GM12872 (cell line): ENCODE results near the gene CEP57.

ENCODE experiments used
- TF ChIP-seq, protein P1 (sequence below): IDR thresholded peaks from 3 replicates; pipeline ENCODE4 v1.5.1; 2011; ENCODE audit warnings: low read depth, mild to moderate bottlenecking, low read length, moderate library complexity; ENCODE audit not compliant: insufficient read depth

CEP57 gene

DNA sequence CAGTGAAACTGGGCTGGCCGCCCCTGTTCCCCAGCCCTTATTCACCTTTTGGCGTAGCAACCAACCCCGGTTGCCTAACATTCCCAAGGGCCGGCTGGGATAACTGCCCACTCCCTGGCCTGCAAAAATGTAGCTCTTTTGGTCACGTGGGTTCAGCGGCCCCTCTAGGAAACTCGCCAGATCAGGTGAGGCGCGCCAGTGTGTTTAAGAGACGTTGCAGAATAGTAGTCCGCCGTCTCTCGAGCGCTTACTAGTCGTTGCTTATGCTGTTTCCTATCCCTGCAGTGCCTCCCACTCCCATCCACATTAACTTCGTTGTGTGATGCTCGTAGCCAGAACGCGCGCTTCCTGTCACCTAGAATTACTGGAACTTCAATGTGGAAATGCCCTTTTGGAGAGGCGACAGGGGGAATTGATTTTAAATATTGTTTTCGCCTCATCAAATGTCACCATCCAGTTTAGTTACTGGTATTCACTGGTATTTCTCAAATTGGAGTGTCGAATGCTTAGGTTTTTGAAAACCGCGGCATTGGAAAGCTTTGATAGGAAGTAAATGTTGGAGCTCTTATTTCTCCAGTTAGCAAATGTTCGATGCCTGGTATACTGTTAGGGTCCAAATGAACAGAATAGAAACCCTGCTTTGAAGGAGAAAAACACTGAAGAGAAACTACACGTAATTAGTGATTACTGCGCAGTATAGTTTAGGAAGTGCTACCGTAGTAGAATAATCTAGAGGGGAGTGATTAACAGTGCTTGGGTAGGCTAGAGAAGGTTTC, 823 bp downstream of the CEP57 start:
- TF ChIP-seq, protein P1, sequence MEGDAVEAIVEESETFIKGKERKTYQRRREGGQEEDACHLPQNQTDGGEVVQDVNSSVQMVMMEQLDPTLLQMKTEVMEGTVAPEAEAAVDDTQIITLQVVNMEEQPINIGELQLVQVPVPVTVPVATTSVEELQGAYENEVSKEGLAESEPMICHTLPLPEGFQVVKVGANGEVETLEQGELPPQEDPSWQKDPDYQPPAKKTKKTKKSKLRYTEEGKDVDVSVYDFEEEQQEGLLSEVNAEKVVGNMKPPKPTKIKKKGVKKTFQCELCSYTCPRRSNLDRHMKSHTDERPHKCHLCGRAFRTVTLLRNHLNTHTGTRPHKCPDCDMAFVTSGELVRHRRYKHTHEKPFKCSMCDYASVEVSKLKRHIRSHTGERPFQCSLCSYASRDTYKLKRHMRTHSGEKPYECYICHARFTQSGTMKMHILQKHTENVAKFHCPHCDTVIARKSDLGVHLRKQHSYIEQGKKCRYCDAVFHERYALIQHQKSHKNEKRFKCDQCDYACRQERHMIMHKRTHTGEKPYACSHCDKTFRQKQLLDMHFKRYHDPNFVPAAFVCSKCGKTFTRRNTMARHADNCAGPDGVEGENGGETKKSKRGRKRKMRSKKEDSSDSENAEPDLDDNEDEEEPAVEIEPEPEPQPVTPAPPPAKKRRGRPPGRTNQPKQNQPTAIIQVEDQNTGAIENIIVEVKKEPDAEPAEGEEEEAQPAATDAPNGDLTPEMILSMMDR = no peak

GRCh38 chr11:95791709-95792033, 1.4 kb downstream of the CEP57 start:
- TF ChIP-seq, protein P1 = no peak

DNA sequence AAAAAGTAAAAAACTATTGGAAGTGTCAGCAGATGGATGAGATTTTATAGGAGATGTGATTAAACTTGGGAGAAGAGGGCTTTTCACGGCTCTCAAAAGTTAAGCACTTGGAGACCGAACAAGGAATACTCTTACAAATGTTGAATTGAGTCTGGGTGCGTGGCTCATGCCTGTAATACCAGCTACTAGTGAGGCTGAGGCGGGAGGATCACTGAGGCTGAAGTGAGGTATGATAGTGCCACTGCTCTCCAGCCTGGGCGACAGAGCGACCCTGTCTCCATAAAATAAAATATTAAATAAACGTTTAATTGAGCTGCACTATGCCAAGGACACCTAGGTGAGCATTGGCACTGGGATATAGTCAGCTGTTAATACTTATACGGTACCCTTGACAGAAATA, 1.9 kb downstream of the CEP57 start:
- TF ChIP-seq, protein P1 = no peak

DNA sequence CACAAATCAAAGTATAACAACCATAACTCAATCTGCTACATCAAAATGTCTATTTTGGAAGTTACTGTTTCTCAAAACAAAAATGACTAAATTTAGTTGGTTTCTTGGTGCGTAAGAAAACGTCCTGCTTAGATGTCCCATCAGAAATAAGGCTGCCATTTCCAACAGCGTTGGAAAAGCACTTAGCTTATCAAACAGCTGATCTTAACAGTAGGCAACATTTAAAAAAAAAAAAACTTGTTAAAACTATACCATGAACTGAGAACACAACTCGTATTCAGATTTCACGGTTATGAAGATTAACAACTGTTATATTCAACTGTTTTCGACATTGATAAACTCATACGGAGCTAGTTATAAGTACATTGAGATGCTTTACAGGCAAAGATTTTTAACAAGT, 2.4 kb downstream of the CEP57 start:
- TF ChIP-seq, protein P1 = no peak

DNA sequence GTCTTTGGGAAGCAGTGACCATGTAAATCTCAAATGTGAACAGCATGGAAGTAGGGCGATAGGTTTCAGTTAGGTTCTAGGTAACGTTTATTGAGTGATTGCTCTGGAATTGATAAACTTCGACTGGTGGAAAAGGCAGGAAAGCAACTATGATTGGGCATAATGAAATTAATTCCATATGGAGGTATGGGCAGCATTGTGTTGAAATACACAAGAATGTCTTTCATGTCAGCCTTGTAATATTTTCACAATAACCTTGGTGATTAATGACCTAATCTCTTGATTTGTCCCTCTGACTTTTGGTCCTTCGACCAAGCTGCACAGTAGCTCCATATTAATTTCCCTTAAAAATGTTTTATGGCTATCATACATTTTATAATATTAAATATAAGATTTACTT, 2.8 kb downstream of the CEP57 start:
- TF ChIP-seq, protein P1 = no peak

- TF ChIP-seq, protein P1 = no peak
Measured at GRCh38 chr11:95794086-95794485, 3.8 kb downstream of the CEP57 start.

GRCh38 chr11:95795627-95796295, 5.5 kb downstream of the CEP57 start:
- TF ChIP-seq, protein P1 = no peak
